ENCODE measurements around the gene MRGPRD. TPM values are rescaled to one million over a fixed set of nuclear protein-coding genes. Genes with fewer than 3 reads are reported as not detected.

MRGPRD gene
- total RNA-seq, result not detected in 2 replicates

DNA sequence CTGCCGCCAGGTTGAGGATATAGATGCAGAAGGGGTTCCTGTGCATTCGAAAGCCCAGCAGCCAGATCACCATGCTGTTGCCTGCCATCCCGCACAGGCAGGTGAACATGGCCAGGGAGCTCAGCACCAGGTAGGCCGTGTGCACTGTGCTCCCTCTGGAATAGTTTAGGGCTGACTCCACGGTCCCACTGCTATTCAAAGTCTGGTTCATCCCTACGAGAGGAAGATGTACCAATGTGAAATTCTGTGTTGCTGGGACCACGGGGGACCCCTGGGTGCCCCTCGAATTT is at the start of gene MRGPRD:
MRGPRD (minus strand) TSS at position 211 of the 290 bp plus-strand sequence; CDS start at position 211, 0 bp downstream.

DNA sequence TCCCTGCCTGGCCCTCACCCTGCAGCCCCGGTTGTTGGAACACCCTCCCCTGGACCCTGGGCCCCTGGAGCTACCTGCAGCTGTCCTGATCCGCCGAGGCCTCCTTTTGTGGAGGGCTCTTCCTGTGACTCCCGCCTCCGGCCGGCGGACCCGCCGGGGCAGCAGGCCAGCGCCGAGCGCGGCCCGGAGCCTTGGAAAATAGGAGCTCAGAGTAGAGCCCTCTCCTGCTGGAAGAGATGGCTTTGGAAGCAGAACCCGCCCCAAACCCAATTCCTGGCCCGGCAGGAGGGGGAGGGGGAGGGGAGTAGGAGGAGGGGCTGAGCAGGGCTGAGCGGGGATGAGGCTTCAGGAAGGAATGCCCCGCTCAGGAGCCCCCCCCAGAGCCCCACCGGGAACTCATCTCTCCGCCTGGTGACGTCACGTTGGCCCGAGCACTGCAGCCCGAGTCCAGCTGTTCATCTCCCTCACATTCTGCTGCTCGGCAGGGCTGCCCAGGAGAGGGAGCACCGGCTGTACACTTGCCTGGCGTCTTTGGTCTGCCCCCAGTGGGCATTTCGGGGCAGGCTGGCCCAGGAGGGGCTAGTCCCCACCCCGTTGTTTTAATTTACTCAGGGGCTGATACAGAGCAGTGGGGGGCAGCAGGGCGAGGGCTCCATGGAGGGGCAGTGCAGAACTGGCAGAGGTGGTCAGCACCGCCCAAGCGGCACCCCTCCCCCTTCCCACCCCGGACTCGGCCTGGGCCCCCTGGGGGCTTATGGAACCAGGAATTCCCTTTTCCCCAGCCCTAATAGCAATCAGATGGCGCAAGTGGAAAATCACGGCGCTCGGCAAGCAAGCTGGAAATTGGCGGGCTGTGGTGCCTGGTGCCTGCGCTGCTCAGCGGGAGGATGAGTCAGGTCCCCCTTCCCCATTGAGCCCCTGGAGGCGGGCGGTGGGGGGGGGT is 32.5 kb upstream of the MRGPRD start, which contains the start of gene MRGPRF:
MRGPRF (minus strand) TSS at position 238 of the 943 bp plus-strand sequence. CDS start 3,345 bp downstream, outside the sequence.

Other genes starting within 250 kb of the MRGPRD start
- gene TESMIN, start 229.5 kb downstream of the MRGPRD start, total RNA-seq, result 6.6 and 9.8 TPM in 2 replicates
- 9.9 and 16.4 TPM in 2 replicates for gene CPT1A, start 139.1 kb downstream of the MRGPRD start, total RNA-seq
- 53.5 and 100 TPM in 2 replicates for gene MRPL21, start 77.2 kb downstream of the MRGPRD start, total RNA-seq
- 6.8 and 8.5 TPM in 2 replicates for gene IGHMBP2, start 77.1 kb downstream of the MRGPRD start, total RNA-seq
- gene MRGPRF, start 32.3 kb upstream of the MRGPRD start, total RNA-seq, result 0.30 and 0.47 TPM in 2 replicates
- 5.7 and 7.8 TPM in 2 replicates for gene TPCN2, start 67.9 kb upstream of the MRGPRD start, total RNA-seq
- not detected in 2 replicates for gene SMIM38, start 174.9 kb upstream of the MRGPRD start, total RNA-seq

Data from hair follicular keratinocyte (primary cell).